ENCODE measurements around the gene AK8. TPM values are rescaled to one million over a fixed set of nuclear protein-coding genes. Genes with fewer than 3 reads are reported as not detected.

The AK8 gene
- total RNA-seq, 1 experiment from 2014 or later, result 0.42 TPM

DNA sequence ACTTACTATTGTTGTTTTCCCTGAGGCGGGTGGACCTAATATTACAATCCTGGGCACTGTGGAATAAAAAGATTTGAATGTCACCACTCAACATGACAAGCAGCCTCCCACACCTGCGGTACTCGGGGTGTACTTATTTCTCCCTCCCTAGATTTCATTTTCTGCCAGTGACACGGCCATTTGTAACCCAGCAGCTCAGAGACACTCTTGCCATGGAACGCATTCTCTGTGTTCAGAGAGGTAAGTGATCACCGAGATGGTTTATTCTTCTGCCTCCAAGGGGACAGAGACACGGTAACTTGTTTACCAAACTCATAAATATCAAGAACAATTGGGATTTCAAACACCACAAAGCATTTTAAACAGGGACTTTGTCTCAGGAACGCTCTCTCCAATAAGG lies 11.2 kb downstream of the AK8 start:
- Mint-ChIP-seq H3K9me3 (ENCODE audit: unreplicated experiment) (no peaks in the 10 kb centered on the region), H3K27ac (ENCODE audit: low read depth, unreplicated experiment) (no peak overlapping the region), H3K4me3 (ENCODE audit: unreplicated experiment) (no peak overlapping the region), H3K27me3 (ENCODE audit: insufficient read depth, unreplicated experiment) (no peaks in the 10 kb centered on the region), H3K4me1 (ENCODE audit: insufficient read depth, unreplicated experiment) (peaks cover 7% of the 10 kb centered on the region), H3K36me3 (ENCODE audit: insufficient read depth, unreplicated experiment) (no peaks in the 10 kb centered on the region)
- DNase-seq (ENCODE audit: unreplicated experiment), result no peak
- ChIA-PET CTCF (no interaction called here), POLR2A (no interaction called here)
- intact Hi-C loops (cut with micrococcal nuclease), result no loop called here
- BruUV-seq (replicated peaks), result no TSS peak
- TF ChIP-seq, protein P1, sequence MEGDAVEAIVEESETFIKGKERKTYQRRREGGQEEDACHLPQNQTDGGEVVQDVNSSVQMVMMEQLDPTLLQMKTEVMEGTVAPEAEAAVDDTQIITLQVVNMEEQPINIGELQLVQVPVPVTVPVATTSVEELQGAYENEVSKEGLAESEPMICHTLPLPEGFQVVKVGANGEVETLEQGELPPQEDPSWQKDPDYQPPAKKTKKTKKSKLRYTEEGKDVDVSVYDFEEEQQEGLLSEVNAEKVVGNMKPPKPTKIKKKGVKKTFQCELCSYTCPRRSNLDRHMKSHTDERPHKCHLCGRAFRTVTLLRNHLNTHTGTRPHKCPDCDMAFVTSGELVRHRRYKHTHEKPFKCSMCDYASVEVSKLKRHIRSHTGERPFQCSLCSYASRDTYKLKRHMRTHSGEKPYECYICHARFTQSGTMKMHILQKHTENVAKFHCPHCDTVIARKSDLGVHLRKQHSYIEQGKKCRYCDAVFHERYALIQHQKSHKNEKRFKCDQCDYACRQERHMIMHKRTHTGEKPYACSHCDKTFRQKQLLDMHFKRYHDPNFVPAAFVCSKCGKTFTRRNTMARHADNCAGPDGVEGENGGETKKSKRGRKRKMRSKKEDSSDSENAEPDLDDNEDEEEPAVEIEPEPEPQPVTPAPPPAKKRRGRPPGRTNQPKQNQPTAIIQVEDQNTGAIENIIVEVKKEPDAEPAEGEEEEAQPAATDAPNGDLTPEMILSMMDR (IDR thresholded peaks at IDR 0.05; ENCODE audit: unreplicated experiment), result no peak

DNA sequence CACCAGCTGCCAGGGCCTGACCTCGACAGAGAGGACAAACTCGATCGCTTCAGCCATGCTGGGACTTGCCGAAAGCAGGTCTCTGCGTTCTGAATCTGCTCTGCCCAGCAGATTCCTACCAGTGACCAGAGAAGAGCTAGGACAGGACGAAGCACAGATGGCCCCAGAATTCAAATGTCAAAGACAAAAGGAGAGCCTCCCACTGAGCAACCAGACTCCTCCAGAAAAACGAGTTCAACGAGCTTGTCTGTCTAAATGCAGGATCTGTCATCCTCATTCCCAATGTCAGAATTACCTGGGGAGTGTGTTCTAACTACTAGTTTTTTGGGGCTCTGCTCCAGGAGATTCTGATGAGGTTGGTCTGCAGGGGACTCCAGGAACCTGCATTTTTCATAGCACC lies 13.4 kb downstream of the AK8 start:
- H3K36me3 Mint-ChIP-seq (ENCODE audit: insufficient read depth, unreplicated experiment), result no peaks in the 10 kb centered on the region
- no peaks in the 10 kb centered on the region for H3K9me3 Mint-ChIP-seq (ENCODE audit: unreplicated experiment)
- no peak overlapping the region for H3K4me3 Mint-ChIP-seq (ENCODE audit: unreplicated experiment)
- DNase-seq (ENCODE audit: unreplicated experiment), result no peak
- TF ChIP-seq, protein P1 (IDR thresholded peaks at IDR 0.05; ENCODE audit: unreplicated experiment), result no peak
- ChIA-PET CTCF (interaction anchor here (0.6 to 0.7 kb wide), 3 partner anchors 13 to 73 kb away, joined by 3 read pairs; no protein-coding TSS in a partner anchor), POLR2A (no interaction called here)
- no peaks in the 10 kb centered on the region for H3K27me3 Mint-ChIP-seq (ENCODE audit: insufficient read depth, unreplicated experiment)
- no peak overlapping the region for H3K27ac Mint-ChIP-seq (ENCODE audit: low read depth, unreplicated experiment)
- BruUV-seq (replicated peaks), result no TSS peak
- H3K4me1 Mint-ChIP-seq (ENCODE audit: insufficient read depth, unreplicated experiment), result no peaks in the 10 kb centered on the region
- intact Hi-C loops (cut with micrococcal nuclease), result no loop called here

DNA sequence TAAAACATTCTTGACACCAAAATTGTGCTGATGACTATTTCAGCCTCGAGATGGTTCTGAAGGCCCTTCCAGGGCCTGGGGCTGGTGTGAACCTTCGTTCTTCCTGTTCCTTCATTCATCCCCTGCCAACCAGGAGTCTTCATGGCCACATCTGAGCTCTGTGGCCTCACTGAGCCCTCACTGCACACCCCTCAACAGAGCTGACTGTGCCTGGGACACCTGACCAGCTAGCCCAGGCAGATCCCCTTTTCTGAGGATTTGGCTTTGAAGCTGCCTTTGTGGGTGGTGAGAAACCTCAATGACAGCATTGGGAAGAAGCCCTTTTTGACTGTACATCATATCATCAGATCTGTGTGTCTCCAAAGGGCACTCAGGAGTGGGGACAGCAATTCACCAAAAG lies 13.8 kb downstream of the AK8 start:
- POLR2A ChIA-PET, result no interaction called here
- no TSS peak for BruUV-seq (replicated peaks)
- Mint-ChIP-seq H3K36me3 (ENCODE audit: insufficient read depth, unreplicated experiment) (no peaks in the 10 kb centered on the region), H3K27ac (ENCODE audit: low read depth, unreplicated experiment) (no peak overlapping the region), H3K4me3 (ENCODE audit: unreplicated experiment) (no peak overlapping the region), H3K27me3 (ENCODE audit: insufficient read depth, unreplicated experiment) (no peaks in the 10 kb centered on the region), H3K4me1 (ENCODE audit: insufficient read depth, unreplicated experiment) (no peaks in the 10 kb centered on the region), H3K9me3 (ENCODE audit: unreplicated experiment) (no peaks in the 10 kb centered on the region)
- CTCF ChIA-PET, result interaction anchor here (0.6 to 0.7 kb wide), 3 partner anchors 11 to 73 kb away, joined by 3 read pairs; no protein-coding TSS in a partner anchor
- intact Hi-C loops (cut with micrococcal nuclease), result no loop called here
- TF ChIP-seq, protein P1 (IDR thresholded peaks at IDR 0.05; ENCODE audit: unreplicated experiment), result no peak
- DNase-seq (ENCODE audit: unreplicated experiment), result no peak

DNA sequence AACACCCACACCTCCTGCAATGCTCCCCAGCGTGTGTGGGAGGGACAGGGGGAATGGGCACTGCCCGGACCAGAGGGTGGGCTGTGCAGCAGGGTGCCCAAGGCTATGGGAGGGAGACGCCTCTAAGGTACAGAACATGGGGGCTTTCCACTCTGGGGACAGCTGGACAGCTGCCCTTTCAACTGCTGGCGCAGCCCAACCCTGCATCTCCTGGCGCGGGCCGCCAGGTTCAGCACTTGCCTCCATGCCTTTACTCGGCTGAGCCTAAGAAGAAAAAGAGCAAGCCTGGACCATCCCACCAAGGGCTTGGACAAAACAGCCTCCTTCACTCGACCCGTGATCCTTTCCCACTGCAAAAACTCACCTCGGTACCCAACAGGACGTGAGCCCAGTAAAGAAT lies 15.0 kb downstream of the AK8 start:
- BruUV-seq (replicated peaks), result no TSS peak
- CTCF ChIA-PET, result no interaction called here
- TF ChIP-seq, protein P1 (IDR thresholded peaks at IDR 0.05; ENCODE audit: unreplicated experiment), result no peak
- Mint-ChIP-seq H3K4me3 (ENCODE audit: unreplicated experiment) (no peak overlapping the region), H3K36me3 (ENCODE audit: insufficient read depth, unreplicated experiment) (no peaks in the 10 kb centered on the region), H3K9me3 (ENCODE audit: unreplicated experiment) (no peaks in the 10 kb centered on the region), H3K4me1 (ENCODE audit: insufficient read depth, unreplicated experiment) (no peaks in the 10 kb centered on the region), H3K27ac (ENCODE audit: low read depth, unreplicated experiment) (no peak overlapping the region), H3K27me3 (ENCODE audit: insufficient read depth, unreplicated experiment) (no peaks in the 10 kb centered on the region)
- intact Hi-C loops (cut with micrococcal nuclease), result no loop called here
- no peak for DNase-seq (ENCODE audit: unreplicated experiment)
- POLR2A ChIA-PET, result interaction anchor here (0.7 kb wide), 1 partner anchor 275 kb away, joined by 3 read pairs; no protein-coding TSS in a partner anchor
